GM18505 (cell line): ENCODE data around the gene MEX3D.
"Not testable (repeated sequence)": the region's sequence is repeated elsewhere in the genome, so short reads cannot be mapped to it uniquely, and the experiment has no call there.

Experiments used
- ATAC-seq: cut with Tn5 transposase; IDR thresholded peaks from one replicate; pipeline ENCODE4 v1.9.1; 2021; ENCODE audit not compliant: unreplicated experiment
- POLR2A ChIP-seq: IDR thresholded peaks from 4 replicates; pipeline ENCODE4 v1.6.1; 2011; ENCODE audit warnings: borderline replicate concordance; ENCODE audit not compliant: insufficient read depth, insufficient read length; ENCODE audit errors: extremely low read depth

Gene MEX3D

GRCh38 chr19:1556390-1557070 lies 11.6 kb downstream of the MEX3D start:
- ATAC-seq, result no peak
- no peak for TF ChIP-seq POLR2A

- no peak for ATAC-seq
Measured at GRCh38 chr19:1555487-1556389, 12.4 kb downstream of the MEX3D start.

GRCh38 chr19:1554968-1555367 lies 13.2 kb downstream of the MEX3D start:
- no peak for TF ChIP-seq POLR2A
- ATAC-seq, result no peak

More at GRCh38 chr19:1555487-1556389, 12.4 kb downstream of the MEX3D start:
- TF ChIP-seq POLR2A, result no peak

GRCh38 chr19:1553415-1553814 lies 14.7 kb downstream of the MEX3D start:
- no peak for ATAC-seq

GRCh38 chr19:1551068-1552040 lies 16.8 kb downstream of the MEX3D start:
- ATAC-seq, result no peak
- TF ChIP-seq POLR2A, result no peak

More at GRCh38 chr19:1553415-1553814, 14.7 kb downstream of the MEX3D start:
- no peak for TF ChIP-seq POLR2A

- ATAC-seq, result no peak
- TF ChIP-seq POLR2A, result no peak
Measured at GRCh38 chr19:1549332-1549945, 18.7 kb downstream of the MEX3D start.

- TF ChIP-seq POLR2A, result no peak
- ATAC-seq, result no peak
Measured at GRCh38 chr19:1540365-1540925, 27.7 kb downstream of the MEX3D start.

- ATAC-seq, result not testable (repeated sequence)
Measured at GRCh38 chr19:1539749-1540148, 28.4 kb downstream of the MEX3D start.

- no peak for ATAC-seq
- no peak for TF ChIP-seq POLR2A
Measured at GRCh38 chr19:1538978-1539377, 29.1 kb downstream of the MEX3D start.

GRCh38 chr19:1535699-1536098 lies 32.4 kb downstream of the MEX3D start:
- ATAC-seq, result not testable (repeated sequence)

GRCh38 chr19:1534972-1535371 lies 33.2 kb downstream of the MEX3D start:
- no peak for ATAC-seq
- TF ChIP-seq POLR2A, result no peak

- no peak for ATAC-seq
- TF ChIP-seq POLR2A, result no peak
Measured at GRCh38 chr19:1533510-1534150, 34.5 kb downstream of the MEX3D start.
